PFSK-1 (cell line): ENCODE measurements around the gene PIK3CG.

Experiments used
- POLR2AphosphoS5 ChIP-seq: IDR thresholded peaks from 2 replicates; pipeline ENCODE4 v1.6.1; 2012; ENCODE audit warnings: low read depth, mild to moderate bottlenecking, control low read depth, low read length, moderate library complexity
- REST ChIP-seq, 2 experiments: IDR thresholded peaks; 2 replicates each; pipeline versions ENCODE4 v1.6.1 to v1.8.0; 2011 to 2012; ENCODE audit warnings: low read depth in 2 of 2, low read length in 2 of 2, control low read depth in 1 of 2, inconsistent platforms in 1 of 2, mild to moderate bottlenecking in 1 of 2, moderate library complexity in 1 of 2; ENCODE audit not compliant: insufficient read depth in 1 of 2
- TAF1 ChIP-seq: IDR thresholded peaks from 2 replicates; pipeline ENCODE4 v1.6.1; 2012; ENCODE audit warnings: low read length, control low read depth, borderline replicate concordance; ENCODE audit not compliant: insufficient read depth

DNA sequence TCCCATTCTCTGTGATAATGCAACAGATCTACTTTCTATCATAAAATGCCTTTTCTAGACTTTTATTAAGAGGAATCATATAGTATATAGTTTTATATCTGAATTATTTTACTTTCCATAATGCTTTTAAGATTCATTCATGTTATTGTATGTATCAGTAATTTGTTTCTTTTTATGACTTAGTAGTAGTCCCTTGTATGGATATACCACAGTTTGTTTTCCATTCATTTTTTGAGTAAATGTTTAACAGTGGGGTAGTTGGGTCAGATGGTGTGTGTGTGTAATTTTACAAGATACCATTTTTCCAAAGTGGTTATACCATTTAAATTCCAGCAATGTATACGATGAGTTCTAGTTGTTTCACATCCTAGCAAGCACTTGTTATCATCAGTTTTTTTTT lies 10.4 kb downstream of the PIK3CG start:
- TF ChIP-seq TAF1, result no peak
- no peak for TF ChIP-seq POLR2AphosphoS5
- TF ChIP-seq REST (IDR thresholded peaks at IDR 0.05; ENCODE audit: insufficient read depth in 1 of 2, low read depth in 2 of 2, low read length in 2 of 2), result no peak
